CD4-positive, alpha-beta T cell treated with Interleukin-12 subunit alpha and Interleukin-12 subunit beta, for 1 hour (primary cell): Measurements from ENCODE around the gene RPL41.
"Not testable (repeated sequence)": the region's sequence is repeated elsewhere in the genome, so short reads cannot be mapped to it uniquely, and the experiment has no call there.

ENCODE experiments used
- DNase-seq: peaks from one replicate; pipeline ENCODE4 v3.0.0-alpha.2; 2020

The RPL41 gene

DNA sequence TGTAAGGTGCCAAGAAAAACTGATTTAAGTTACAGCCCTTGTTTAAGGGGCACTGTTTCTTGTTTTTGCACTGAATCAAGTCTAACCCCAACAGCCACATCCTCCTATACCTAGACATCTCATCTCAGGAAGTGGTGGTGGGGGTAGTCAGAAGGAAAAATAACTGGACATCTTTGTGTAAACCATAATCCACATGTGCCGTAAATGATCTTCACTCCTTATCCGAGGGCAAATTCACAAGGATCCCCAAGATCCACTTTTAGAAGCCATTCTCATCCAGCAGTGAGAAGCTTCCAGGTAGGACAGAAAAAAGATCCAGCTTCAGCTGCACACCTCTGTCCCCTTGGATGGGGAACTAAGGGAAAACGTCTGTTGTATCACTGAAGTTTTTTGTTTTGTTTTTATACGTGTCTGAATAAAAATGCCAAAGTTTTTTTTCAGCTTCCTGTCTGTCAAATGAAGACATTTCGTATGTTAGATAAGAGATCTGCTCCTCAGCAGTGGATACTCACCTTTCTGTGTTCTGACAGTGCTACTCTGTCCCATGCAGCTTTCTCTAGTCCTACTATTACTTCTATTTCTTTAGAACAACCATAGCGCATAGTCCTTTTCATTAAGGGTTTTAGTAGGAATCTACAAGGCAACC lies 13.2 kb upstream of the RPL41 start:
- peak; percentile 55 for DNase-seq

GRCh38 chr12:56103823-56104108 lies 12.7 kb upstream of the RPL41 start:
- DNase-seq, result no peak

DNA sequence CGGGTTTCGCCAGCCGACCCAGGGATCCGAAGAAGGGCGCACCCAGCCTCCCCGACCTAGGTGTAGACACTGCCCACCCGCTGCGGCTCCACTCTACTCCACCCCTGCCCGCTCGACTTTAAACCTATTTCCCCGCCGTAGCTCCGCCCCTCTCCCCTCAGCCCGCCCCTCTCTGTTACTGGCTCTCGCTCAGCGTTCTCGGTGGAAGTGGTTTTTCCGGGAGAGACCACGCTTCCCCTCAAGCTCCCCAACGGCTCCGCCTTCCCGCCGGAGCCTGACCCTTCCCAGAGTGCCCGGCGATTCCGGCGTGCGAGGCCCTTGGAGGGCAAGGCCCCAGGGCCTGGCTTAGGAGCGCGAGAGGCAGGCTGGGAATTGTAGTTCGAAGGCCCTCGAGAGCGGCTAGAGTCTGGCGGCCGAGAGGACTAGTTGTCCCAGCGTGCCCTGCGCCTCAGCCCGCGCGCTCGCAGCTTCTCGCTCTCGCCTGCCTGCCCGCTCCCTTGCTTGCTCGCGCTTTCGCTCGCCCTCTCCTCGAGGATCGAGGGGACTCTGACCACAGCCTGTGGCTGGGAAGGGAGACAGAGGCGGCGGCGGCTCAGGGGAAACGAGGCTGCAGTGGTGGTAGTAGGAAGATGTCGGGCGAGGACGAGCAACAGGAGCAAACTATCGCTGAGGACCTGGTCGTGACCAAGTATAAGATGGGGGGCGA lies 12.2 kb upstream of the RPL41 start, which contains the start of gene PA2G4:
Gene PA2G4, plus strand, starts transcription at position 451 of the 706 bp plus-strand sequence. Its CDS starts 179 bp downstream, at position 630.
- peak; percentile 98 for DNase-seq

DNA sequence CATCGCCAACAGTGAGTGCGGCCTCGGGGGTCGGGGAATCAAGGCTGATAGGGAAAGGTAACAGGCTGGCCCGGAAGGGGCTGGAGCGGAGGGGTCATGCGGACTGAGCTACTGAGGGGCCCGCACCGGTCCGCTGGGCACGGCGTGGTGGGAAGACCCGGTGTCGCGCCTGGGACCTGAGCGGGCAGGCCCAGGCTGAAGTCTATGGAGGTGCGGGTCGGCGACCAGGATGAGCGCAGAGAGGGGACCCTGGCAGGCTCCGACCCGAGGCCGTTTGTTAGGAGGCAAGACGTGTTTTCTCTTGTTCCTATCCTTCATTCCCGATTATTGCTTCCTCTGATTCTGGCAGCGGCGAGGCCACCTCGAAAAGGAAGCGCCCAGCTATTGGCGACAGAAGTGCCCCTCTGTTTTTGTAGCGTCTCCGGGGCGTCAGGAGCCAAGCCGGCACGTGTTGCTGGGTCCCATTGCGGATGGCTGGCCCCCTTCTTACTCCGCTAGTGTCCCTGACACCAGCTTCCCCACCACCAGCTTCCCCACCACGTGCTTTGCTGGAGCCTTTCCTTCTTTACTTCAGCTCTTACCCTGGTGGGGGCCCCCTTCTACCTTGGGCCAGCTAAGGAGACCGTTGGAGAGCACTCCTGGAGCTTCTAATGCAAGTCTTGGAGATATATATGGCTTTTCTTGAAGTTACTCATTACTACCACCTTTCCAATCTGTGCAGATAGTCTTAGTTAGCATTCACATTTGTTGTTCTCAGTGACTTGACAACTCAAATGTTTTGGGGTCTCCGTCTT lies 11.4 kb upstream of the RPL41 start:
- DNase-seq, result peak; percentile 14

DNA sequence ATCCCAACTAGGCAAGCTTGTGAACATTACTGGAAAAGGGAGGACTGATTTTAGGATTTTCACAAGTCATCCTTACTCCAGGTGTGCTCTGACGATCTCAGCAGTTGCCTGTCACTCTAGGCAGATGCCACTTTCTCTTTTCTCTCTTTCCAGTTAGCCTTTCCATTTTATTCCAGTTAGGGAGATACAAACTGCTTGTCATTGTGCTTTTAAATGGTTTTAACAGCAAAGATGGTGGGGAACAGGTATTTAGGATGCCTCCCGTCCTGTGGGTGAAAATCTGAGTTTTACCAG lies 10.9 kb upstream of the RPL41 start:
- DNase-seq, result no peak

- DNase-seq, result no peak
Observed at GRCh38 chr12:56107242-56107641, 9.2 kb upstream of the RPL41 start.

GRCh38 chr12:56110571-56110970 lies 5.9 kb upstream of the RPL41 start:
- no peak for DNase-seq

GRCh38 chr12:56114084-56114483 lies 2.3 kb upstream of the RPL41 start:
- DNase-seq, result no peak

DNA sequence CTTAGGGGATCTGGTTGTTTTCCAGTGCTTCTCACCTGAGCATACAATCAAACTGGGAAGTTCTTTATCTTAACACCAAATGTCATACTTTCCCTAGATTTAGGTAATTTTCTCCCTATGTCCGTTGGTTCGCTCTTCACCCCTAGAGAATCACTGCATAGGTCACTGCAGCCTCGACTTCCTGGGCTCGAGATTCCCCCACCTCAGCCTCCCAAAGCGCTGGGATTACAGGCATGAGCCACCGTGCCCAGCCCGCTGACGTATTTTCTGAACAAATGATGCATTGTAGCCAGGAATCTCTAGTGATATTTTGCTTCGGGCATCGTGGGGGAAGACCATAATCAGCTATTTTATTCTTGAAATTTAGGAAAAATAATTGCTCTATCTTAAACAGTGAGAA lies 1.1 kb upstream of the RPL41 start:
- no peak for DNase-seq

DNA sequence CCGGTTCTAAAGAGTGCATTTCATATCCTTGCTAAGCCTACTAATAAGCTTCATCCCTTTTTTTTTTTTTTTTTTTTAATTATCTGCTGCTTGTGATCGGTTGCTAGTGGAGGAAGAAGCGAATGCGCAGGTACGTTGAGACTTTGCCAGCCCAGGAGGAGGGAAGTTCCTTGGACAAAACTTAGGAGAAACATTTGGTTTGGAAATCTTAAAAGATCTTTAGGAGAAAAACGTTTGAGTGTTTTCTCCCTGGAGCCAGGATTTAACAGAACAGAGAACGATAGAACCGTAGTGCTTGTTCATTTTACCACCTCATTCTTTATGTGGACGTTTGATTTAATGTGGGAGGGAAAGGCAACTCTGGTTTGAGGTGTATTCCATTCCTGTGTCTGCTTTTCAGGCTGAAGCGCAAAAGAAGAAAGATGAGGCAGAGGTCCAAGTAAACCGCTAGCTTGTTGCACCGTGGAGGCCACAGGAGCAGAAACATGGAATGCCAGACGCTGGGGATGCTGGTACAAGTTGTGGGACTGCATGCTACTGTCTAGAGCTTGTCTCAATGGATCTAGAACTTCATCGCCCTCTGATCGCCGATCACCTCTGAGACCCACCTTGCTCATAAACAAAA lies 761 bp downstream of the RPL41 start:
- not testable (repeated sequence) for DNase-seq

DNA sequence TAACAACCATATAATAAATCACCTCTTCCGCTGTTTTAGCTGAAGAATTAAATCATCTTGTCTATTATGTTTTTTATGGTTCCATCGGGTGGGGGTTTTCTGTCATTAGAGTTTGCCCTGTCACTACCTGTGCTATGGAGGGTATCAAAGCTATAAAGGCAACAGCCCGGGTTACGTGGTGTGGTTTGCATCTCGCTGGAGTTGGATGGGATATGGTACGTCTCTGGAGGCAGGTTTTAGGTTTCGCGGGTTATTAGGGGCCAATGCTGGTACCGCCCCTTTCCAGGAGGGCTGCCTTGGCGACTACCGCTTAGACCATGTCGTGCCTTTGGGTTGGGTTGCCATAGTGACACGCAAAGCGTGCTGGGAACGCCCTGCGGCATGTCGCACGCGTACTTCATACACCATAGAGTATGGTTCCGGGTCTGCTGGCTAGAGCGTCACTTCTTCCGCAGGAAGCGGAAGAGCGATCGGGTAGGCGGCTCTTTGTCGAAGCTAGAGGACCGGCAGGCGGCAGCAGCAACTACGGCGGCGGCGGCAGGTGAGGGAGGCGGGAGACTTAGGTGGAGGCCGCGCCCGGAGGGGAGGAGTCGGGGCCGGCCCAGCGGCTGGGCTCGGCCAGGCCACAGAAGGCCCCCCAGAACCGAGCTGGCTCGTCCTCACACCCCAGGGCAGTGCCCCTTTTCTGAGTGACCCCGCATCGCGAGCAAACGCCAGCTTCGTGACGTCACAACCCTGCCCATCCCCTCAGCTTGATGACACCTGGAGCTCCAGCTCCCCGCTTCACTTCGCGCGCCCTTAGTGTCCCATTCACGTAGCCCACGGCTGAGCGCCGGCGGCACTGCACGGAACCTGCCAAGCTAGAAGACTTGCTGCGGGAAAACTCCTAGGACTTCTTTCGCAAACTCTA lies 1.6 kb downstream of the RPL41 start, which contains the start of gene ZC3H10:
Gene ZC3H10, plus strand, starts transcription at position 489 of the 910 bp plus-strand sequence. CDS start 2,297 bp downstream, outside the sequence.
- DNase-seq, result peak; percentile 99

- DNase-seq, result no peak
Observed at GRCh38 chr12:56118688-56119357, 2.4 kb downstream of the RPL41 start.

DNA sequence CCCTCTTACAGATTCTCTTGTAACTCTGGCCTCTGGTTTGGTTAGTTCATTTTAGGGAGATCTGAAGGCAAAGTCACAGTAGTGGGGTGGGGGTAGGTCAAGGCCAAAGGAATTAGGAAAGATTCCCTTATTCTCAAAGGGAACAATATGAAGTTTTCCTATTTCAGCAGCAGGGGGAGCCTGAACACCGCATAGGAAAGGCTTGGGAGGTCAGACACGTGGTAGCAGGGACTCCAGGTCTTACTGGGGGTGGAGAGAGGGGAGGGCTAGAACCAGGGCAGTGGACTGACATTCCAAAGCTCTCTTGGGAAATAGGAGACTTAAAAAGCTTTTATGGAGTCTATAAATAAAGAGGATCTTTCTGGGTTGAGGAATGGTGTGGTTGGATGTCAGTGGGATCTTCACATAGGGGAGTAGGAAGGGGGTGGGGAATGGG lies 2.9 kb downstream of the RPL41 start:
- DNase-seq, result peak; percentile 74

DNA sequence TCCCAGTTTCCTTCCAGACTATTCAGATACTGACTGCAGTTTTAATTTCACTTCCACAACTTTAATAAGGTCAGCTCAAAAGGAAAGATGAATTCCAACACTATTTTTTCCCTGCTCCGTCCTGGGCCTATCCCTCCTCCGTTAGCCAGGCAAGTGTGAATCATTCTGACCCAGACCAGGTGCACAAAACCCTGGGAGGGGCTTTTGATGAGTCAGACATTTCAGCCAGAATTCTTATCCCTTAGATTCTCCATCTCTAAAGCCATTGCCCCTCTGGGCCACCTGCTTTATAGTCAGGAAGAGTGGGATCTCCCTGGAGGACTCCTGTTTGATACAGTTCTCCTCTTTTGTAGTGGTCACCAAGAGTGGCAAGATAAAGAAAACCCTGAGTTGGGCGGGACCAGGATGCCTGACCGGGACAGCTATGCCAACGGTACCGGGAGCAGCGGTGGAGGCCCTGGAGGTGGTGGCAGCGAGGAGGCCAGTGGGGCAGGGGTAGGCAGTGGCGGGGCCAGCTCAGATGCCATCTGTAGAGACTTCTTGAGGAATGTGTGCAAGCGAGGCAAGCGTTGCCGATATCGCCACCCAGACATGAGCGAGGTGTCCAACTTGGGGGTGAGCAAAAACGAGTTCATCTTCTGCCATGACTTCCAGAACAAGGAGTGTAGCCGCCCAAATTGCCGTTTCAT lies 3.9 kb downstream of the RPL41 start:
- no peak for DNase-seq

DNA sequence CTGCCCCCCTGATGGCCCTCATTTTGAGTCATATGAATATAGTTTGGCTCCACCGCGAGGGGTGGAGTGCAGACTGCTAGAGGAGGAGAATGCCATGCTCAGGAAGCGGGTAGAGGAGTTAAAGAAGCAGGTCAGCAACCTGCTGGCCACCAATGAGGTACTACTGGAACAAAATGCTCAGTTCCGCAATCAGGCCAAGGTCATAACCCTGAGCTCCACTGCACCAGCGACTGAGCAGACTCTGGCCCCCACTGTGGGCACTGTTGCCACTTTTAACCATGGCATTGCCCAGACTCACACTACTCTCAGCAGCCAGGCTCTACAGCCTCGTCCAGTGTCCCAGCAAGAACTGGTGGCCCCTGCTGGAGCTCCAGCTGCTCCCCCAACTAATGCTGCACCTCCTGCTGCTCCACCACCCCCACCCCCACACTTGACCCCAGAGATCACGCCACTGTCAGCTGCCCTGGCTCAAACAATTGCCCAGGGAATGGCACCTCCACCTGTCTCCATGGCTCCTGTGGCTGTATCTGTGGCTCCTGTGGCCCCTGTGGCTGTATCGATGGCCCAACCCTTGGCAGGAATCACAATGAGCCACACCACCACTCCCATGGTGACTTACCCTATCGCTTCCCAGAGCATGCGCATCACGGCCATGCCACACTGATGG lies 4.9 kb downstream of the RPL41 start:
- no peak for DNase-seq

GRCh38 chr12:56122637-56123036 lies 6.2 kb downstream of the RPL41 start:
- no peak for DNase-seq

DNA sequence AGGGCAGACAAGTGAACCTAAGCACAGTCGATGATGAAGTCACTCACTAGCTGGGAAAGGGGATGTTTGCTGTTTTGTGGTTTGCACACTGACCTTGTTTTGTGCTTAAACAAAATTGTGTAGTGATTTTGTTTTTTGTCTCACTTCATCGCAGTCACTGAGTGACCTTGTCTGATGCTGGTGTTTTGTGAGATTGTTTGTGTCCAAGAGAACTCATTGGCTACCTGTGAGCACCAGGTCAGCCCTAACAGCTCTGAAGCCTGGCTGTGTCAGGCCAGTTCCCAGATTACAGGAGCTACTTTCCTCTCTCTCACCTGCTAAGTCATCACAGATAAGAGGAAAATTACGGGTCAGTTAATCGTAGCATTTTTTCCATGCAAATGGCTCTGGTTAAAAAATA lies 7.7 kb downstream of the RPL41 start:
- no peak for DNase-seq

GRCh38 chr12:56126732-56127239 lies 10.4 kb downstream of the RPL41 start:
- no peak for DNase-seq

- DNase-seq, result no peak
Observed at GRCh38 chr12:56127485-56127887, 11.1 kb downstream of the RPL41 start.

GRCh38 chr12:56127888-56128669 lies 11.6 kb downstream of the RPL41 start, which contains the start of gene ESYT1:
TSS of gene ESYT1 (plus strand) at chr12:56128267. CDS start at chr12:56128320, 53 bp downstream.
- peak; percentile 99 for DNase-seq
